IPS-15b (cell line): Measurements from ENCODE around the gene CRBN.

Source experiments
- H3K27me3 ChIP-seq: one replicate; pipeline ENCODE4 v1.6.1; 2013; ENCODE audit warnings: low read length; ENCODE audit not compliant: control insufficient read depth, insufficient read depth
- H3K36me3 ChIP-seq: one replicate; pipeline ENCODE4 v1.6.1; 2013; ENCODE audit warnings: low read length; ENCODE audit not compliant: control insufficient read depth, insufficient read depth
- H3K4me1 ChIP-seq: one replicate; pipeline ENCODE4 v1.6.1; 2013; ENCODE audit warnings: mild to moderate bottlenecking, low read length; ENCODE audit not compliant: control insufficient read depth, insufficient read depth
- H3K4me3 ChIP-seq: one replicate; pipeline ENCODE4 v1.5.1; 2013; ENCODE audit warnings: low read depth, low read length
- H3K9ac ChIP-seq: one replicate; pipeline ENCODE4 v1.6.1; 2013; ENCODE audit warnings: low read depth, mild to moderate bottlenecking, low read length
- H3K9me3 ChIP-seq: one replicate; pipeline ENCODE4 v1.6.1; 2013; ENCODE audit warnings: mild to moderate bottlenecking, low read length; ENCODE audit not compliant: control insufficient read depth, insufficient read depth

CRBN gene

DNA sequence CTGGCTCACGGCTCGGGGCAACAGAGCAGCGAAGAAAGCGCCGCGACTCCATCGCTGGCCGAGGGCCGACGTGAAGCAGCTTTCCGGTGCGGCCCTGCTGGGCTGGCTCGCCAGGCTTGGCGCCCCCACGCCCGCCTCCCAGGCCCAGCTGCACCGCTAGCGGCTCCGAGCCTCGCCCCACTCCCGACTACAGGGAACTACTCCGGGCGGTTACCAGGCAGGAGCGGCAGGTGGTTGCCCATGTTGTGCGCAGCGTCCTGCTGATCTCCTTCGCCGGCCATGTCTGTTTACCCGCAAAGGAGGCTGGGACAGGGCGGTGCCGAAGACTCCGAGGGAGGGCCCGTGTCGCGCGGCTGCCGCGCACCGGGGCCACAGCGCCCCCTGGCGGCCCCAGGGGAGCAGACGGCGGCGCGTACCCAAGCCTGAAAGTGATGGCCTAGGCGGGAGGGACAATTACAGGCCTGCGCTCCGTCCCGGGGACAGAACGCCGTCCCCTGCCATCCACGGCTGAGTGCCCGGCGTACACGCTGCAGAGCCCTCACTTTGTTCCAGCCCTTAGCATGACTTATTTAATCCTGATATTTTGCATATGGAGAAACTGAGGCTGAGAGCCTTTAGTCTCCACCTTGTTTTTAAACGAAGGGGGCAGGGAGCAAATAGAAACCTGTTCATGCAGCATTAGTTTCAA lies at the start of gene CRBN:
TSS of gene CRBN (minus strand) at position 285 of the 688 bp plus-strand sequence. CDS start at position 281, 4 bp downstream.
- Histone ChIP-seq H3K9ac (peak within 1 kb of the TSS; percentile 90), H3K9me3 (no peaks in the 10 kb centered on the region), H3K36me3 (no peaks in the 10 kb centered on the region), H3K4me3 (peak within 1 kb of the TSS; percentile 96), H3K27me3 (peaks cover 1% of the 10 kb centered on the region), H3K4me1 (peaks cover 6% of the 10 kb centered on the region)

DNA sequence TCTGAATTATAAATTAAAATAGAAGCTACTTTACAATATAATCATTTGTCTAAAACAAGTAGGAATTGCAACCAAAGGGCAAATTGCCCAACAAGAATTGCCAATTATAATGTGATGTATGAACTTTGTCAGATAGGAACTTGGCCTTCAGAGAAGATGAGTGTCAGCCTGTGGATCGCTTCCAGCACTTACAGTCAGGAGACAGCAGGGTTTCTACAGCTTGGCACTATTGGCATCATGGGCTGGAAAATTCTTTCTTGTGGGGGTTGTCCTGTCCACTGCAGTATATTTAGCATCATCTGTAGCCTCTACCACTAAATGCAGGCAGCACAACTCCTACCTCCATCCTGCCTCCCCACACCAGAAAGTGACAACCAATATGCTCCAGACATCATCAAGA lies 48.1 kb upstream of the CRBN start:
- Histone ChIP-seq H3K9me3 (no peaks in the 10 kb centered on the region), H3K4me1 (no peaks in the 10 kb centered on the region), H3K27me3 (no peaks in the 10 kb centered on the region), H3K9ac (no peak overlapping the region), H3K4me3 (no peak overlapping the region), H3K36me3 (no peaks in the 10 kb centered on the region)

DNA sequence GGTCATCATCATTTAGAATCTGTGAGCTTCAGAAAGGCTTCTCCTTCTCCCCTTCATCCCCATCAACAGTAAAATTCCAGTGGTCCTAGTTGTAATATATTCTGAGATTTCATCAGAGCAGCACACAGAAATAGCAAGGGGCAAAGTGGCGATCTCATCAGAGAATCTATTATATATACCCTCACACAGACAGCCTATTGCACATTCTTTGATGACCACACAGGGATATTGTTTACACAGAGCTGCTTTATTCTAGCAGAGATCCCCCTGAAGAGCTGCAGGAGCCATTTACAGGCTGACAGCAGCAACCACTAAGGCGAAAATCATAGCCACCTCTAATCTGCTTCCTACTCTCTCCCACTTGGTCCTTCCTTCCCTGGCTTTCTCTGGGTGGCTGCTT lies 42.0 kb upstream of the CRBN start:
- no peak overlapping the region for H3K9ac ChIP-seq
- no peaks in the 10 kb centered on the region for H3K27me3 ChIP-seq
- no peaks in the 10 kb centered on the region for H3K36me3 ChIP-seq
- H3K4me3 ChIP-seq, result no peak overlapping the region
- no peaks in the 10 kb centered on the region for H3K9me3 ChIP-seq
- no peaks in the 10 kb centered on the region for H3K4me1 ChIP-seq

DNA sequence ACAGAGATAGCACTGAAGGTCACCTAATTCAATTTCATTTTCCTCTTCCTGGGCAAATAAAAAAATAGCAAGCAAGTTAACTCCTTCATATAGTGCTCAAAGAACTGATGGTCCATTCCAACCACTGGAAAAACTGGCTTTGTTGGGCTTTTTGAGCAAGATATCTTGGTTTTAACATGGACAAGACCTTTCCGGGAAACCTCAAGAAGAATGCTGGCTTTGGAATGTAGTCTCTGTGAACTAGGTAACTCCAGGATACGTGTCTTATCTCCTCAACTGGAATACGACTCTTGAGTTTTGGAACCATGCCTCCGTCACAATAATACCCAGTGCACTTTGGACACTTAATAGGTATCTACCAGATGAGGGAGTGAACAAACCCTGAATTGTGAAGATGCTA lies 36.9 kb upstream of the CRBN start:
- Histone ChIP-seq H3K9ac (no peak overlapping the region), H3K36me3 (no peaks in the 10 kb centered on the region), H3K9me3 (no peaks in the 10 kb centered on the region), H3K27me3 (no peaks in the 10 kb centered on the region), H3K4me3 (no peak overlapping the region), H3K4me1 (no peaks in the 10 kb centered on the region)

DNA sequence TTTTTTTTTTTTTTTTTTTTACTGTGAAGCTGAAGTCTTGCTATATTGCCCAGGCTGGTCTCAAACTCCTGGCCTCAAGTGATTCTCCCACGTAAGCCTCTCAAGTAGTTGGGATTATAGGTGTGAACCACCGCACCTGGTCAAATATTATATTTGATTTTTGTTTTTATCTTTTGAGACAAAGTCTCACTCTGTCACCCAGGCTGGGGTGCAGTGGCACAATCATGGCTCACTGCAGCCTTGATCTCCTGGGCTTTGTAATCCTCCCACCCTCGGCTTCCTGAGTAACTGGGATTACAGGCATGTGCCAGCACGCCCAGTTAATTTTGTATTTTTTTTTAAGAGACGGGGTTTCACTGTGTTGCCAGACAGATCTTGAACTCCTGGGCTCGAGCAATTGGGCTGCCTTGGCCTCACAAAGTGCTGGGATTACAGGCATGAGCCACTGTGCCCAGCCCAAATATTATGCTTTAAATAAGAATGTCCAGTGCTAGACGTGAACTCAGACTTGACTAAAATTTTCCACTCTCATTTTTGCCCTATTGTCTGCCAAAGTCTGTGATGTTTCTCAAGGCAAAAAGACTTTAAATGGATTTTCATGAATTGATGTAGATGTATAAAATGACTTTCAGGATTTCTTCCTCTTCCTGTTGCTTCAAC lies 33.4 kb upstream of the CRBN start:
- Histone ChIP-seq H3K4me1 (no peaks in the 10 kb centered on the region), H3K27me3 (no peaks in the 10 kb centered on the region), H3K9ac (no peak overlapping the region), H3K9me3 (no peaks in the 10 kb centered on the region), H3K4me3 (no peak overlapping the region), H3K36me3 (no peaks in the 10 kb centered on the region)

DNA sequence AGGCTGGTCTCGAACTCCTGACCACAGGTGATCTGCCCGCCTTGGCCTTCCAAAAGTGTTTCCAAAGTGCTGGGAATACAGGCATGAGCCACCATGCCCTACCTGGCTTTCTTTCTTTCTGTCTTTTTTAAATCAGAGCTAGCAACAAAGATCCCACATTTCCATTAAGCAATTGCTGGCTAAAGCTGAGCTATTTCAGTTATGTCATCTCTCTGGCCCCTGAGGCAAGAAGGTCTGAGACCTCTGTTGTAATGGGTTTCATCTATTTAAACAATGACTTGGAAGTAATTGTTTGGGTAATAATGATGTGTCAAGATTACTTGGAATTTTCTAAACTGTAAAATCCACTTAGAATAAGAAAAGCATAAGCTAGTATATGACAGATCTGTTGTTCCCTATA lies 30.2 kb upstream of the CRBN start:
- no peaks in the 10 kb centered on the region for H3K4me1 ChIP-seq

DNA sequence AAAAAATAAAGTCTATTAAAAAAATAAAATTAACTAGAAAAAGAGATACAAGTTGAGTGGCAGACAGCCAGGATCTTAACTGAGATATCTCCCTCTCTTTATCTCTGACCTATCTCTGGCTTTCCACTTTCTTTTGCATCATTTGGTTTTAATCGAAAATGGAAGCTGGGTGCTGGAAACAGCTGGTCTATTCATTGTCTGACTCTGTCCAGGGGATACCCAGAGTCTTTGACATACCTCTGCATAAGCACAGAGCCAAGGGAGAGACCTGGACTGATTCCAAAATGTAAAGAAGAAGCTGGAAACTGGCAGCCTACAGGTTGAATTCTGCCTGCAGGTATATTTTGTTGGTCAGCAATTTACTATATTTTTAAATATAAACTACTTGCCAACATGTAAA lies 29.6 kb upstream of the CRBN start:
- no peaks in the 10 kb centered on the region for H3K27me3 ChIP-seq
- no peak overlapping the region for H3K9ac ChIP-seq
- no peaks in the 10 kb centered on the region for H3K36me3 ChIP-seq
- no peak overlapping the region for H3K4me3 ChIP-seq
- H3K4me1 ChIP-seq, result no peaks in the 10 kb centered on the region
- no peaks in the 10 kb centered on the region for H3K9me3 ChIP-seq

More for the DNA sequence above, 30.2 kb upstream of the CRBN start:
- Histone ChIP-seq H3K9me3 (no peaks in the 10 kb centered on the region), H3K4me3 (no peak overlapping the region), H3K36me3 (no peaks in the 10 kb centered on the region), H3K9ac (no peak overlapping the region), H3K27me3 (no peaks in the 10 kb centered on the region)

DNA sequence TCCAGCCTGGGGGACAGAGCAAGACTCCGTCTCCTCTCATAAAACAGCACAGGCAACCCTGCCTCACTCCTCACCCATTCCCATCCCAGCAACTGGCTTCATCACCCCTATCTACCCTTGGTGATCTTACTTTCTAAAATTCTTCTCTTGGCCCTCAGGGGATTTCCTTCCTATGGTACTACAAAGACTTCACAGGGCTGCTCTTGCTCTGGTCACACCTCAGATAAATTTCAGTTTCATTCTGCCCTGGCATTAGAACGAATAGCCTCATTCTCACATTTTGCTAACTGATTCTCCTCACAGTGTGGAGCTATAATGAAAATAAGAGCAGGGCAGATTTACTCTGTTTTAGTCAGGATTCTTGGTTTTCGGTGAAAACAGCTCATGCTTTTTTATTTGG lies 22.1 kb upstream of the CRBN start:
- no peak overlapping the region for H3K4me3 ChIP-seq
- H3K9ac ChIP-seq, result no peak overlapping the region
- no peaks in the 10 kb centered on the region for H3K36me3 ChIP-seq
- peaks cover 4% of the 10 kb centered on the region for H3K4me1 ChIP-seq
- no peaks in the 10 kb centered on the region for H3K27me3 ChIP-seq
- H3K9me3 ChIP-seq, result no peaks in the 10 kb centered on the region

DNA sequence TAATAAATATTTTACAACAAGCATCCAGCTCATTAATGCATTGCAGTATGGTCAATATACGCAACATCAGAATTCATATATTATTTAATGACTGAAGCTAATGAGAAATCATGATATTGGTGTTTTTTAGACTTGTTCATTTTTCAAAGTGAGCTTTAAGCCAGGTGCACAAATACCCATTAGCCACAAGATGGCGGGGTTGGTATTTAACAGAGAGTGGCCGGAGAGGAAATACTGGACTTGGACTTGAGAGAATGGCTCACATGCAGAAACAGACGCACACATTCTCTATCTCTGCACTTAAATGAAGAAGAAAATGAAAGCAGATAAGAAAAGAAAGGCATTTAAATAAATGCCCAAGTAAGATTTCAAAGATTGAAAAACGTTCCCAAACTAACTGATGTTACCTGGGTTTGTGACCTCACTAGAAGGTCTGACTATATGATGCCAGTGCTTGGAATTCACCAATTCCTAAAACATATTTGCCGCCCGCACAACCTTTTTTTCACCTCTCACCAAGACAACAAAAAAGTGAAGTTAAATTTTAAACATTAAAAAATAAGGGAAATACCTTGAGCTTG lies 21.2 kb upstream of the CRBN start:
- Histone ChIP-seq H3K4me3 (no peak overlapping the region), H3K4me1 (peaks cover 4% of the 10 kb centered on the region), H3K9ac (no peak overlapping the region), H3K27me3 (no peaks in the 10 kb centered on the region), H3K9me3 (no peaks in the 10 kb centered on the region), H3K36me3 (no peaks in the 10 kb centered on the region)

DNA sequence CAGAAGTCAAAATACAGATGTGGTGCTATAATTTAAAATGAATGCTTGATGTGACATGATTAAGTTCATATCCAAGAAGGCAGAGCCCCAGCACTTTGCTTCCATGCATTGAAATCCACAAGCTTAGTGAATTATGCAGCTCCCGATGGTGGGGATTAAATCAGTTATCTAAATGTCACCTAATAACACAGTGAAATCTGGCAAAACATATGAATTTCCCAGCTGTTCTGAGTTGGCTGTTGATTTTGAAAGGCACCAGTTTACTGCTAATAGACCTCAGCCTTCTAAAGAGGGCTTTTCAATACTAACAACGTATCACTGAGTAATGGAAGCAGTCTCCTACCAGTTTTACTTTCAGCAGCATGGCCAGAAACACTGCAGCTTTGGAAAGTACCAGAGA lies 19.8 kb upstream of the CRBN start:
- H3K27me3 ChIP-seq, result no peaks in the 10 kb centered on the region
- H3K9ac ChIP-seq, result no peak overlapping the region
- no peak overlapping the region for H3K4me3 ChIP-seq
- no peaks in the 10 kb centered on the region for H3K9me3 ChIP-seq
- H3K4me1 ChIP-seq, result peaks cover 4% of the 10 kb centered on the region
- H3K36me3 ChIP-seq, result no peaks in the 10 kb centered on the region

DNA sequence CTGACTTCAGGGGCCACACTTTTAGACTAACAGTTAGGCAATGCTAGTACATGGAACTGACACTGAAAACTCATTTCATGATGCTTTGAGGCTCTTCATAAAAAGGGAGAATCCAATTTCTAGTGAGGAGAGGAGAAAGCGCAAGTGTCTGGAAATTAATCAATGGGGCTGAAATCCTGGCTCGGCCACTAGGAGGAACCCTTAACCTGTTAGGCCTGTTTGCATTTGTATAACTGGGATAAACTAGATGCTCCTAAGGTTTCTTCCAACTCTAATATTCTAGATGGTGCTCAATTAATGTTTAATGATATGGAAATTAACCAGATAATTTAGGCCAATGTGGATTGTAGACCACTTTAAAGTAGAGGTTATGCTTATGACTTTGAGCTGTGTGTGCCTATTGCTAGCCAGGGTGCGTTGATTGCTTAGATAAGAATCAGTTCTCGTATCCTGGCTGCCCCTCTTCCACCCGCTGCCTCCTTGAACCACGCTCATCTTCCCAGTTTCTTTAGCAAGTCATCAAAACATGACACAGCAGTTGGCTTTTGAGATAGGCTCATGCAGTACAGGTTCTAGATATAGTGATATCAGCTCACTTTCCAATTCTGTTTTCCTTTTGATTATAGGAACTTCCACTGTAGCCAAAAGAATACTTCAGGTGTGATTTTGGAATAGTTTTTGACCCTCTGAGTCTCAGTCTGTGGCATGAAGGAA lies 16.8 kb upstream of the CRBN start:
- H3K4me1 ChIP-seq, result no peaks in the 10 kb centered on the region
- no peaks in the 10 kb centered on the region for H3K9me3 ChIP-seq
- no peak overlapping the region for H3K9ac ChIP-seq
- no peaks in the 10 kb centered on the region for H3K27me3 ChIP-seq
- no peaks in the 10 kb centered on the region for H3K36me3 ChIP-seq
- H3K4me3 ChIP-seq, result no peak overlapping the region
